Measurements from ENCODE around the gene RIN3. TPM values are rescaled to one million over a fixed set of nuclear protein-coding genes. Genes with fewer than 3 reads are reported as not detected.

The RIN3 gene
- total and polyA plus RNA-seq, 7 experiments from 2014 or later: 27.2 to 182 (median 114) TPM

DNA sequence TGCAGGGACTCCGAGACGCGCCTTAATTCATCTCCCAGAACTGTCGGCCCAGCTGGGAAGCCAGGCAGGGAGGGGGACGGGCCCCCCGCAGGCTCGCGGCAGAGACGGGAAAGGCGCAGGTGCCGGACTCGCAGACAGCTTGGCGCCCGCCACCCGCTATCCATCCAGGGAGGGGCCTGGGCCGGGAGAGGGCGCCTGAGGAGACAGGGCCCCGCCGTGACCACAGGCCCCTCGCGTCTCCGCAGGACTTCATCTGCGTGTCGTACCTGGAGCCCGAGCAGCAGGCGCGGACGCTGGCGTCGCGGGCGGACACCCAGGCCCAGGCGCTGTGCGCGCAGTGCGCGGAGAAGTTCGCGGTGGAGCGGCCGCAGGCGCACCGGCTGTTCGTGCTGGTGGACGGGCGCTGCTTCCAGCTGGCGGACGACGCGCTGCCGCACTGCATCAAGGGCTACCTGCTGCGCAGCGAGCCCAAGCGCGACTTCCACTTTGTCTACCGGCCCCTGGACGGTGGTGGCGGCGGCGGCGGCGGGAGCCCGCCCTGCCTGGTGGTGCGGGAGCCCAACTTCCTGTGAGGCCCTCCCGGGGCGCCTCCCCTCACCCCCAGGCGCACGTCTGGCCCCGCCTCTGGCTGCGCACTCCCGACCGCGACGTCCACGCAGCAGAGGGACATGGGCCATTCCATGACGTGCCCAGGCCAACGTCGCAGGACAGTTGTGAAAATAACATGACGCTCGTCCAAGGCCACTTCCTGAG is 174.3 kb downstream of the RIN3 start:
- CTCF ChIA-PET: interaction anchor here (1.5 to 2.8 kb wide), 3 partner anchors 36 to 75 kb away, joined by 3 to 11 read pairs (median 5); no protein-coding TSS in a partner anchor
- no peak for DNase-seq
- POLR2A ChIA-PET: no interaction called here
- Mint-ChIP-seq H3K4me1 (peaks cover 2 to 11% (median 6%) of the 10 kb centered on the region in 7 donors), H3K27ac (no peak overlapping the region), H3K4me3 (no peak overlapping the region), H3K27me3 (no peaks in the 10 kb centered on the region), H3K9me3 (no peaks in the 10 kb centered on the region), H3K36me3 (peaks cover 0 to 14% (median 7%) of the 10 kb centered on the region in 5 donors)
- no peak overlapping the region for H3K27ac ChIP-seq (ENCODE audit: low read depth, low read length)
- H3K9me3 ChIP-seq (ENCODE audit: control insufficient read depth in 2 of 3, low read length in 3 of 3): no peaks in the 10 kb centered on the region
- peaks cover 5 to 8% of the 10 kb centered on the region in 2 donors for H3K4me1 ChIP-seq (ENCODE audit: control insufficient read depth in 2 of 2, insufficient read depth in 2 of 2, low read length in 2 of 2)
- H3K4me3 ChIP-seq (ENCODE audit: low read length): no peak overlapping the region
- ATAC-seq: no peak
- H3K27me3 ChIP-seq (ENCODE audit: control insufficient read depth in 2 of 2, insufficient read depth in 2 of 2, low read length in 2 of 2): no peaks in the 10 kb centered on the region
- intact Hi-C loops (cut with micrococcal nuclease): loop anchor here (10.0 kb wide), 2 partner anchors 333 to 363 kb away; partner anchors contain the start of gene SLC24A4 (in 1 of the 2)
- H3K36me3 ChIP-seq (ENCODE audit: control insufficient read depth in 2 of 3, insufficient read depth in 3 of 3, low read length in 3 of 3): peaks cover 0 to 77% (median 29%) of the 10 kb centered on the region in 3 experiments

DNA sequence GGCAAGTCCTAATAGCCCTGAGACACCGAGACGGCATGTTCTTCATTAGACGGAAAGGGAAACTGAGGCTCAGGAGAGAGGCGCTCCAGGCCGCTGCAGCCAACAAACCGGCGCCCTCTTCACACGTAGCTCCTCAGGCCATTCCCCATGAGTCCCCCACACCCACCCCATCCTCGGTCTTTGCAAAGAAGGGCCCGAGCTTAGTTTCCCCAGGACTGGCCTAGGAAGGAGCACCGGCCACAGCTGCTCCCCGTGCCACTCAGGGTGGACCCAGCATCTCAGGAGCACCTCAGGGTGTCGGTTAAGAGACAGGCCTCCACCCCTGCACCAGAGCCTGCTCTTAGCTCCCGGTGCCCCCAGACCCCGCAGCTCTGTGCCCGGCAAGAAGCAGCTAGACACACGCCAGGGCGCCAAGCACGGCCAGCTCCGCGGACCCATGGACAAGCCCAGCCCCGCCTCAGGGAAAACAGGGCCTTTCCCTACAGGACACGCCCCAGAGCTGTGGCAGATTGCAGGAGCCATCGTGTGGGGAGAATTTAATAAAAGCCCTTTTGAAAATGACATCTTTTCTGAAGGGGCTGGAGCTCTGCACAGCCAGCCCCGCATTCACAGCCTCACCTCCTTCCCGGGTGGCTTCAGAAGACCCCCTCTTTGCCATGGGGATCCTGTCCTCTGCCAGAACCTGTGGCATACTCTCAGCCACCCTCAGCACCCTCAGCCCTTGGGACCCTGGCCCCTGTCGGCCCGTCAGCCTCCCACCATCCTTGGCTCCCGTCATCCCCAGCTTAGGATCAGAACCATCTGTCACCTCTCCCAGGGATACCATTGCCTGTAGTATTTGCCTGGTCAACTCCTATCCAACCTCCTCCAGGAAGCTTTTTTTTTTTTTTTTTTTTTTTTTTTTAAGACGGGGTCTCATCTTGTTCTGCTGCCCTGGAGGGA is 175.1 kb downstream of the RIN3 start:
- H3K27me3 ChIP-seq (ENCODE audit: control insufficient read depth in 2 of 2, insufficient read depth in 2 of 2, low read length in 2 of 2): no peaks in the 10 kb centered on the region
- no peak overlapping the region for H3K27ac ChIP-seq (ENCODE audit: low read depth, low read length)
- Mint-ChIP-seq H3K27me3 (no peaks in the 10 kb centered on the region), H3K4me1 (peaks cover 8 to 17% (median 14%) of the 10 kb centered on the region in 7 donors), H3K9me3 (no peaks in the 10 kb centered on the region), H3K4me3 (no peak overlapping the region), H3K36me3 (peaks cover 0 to 10% (median 7%) of the 10 kb centered on the region in 5 donors), H3K27ac (peak overlapping the region in 4 of 9 donors; percentile 8 to 22 (median 19))
- H3K36me3 ChIP-seq (ENCODE audit: control insufficient read depth in 2 of 3, insufficient read depth in 3 of 3, low read length in 3 of 3): peaks cover 0 to 69% (median 28%) of the 10 kb centered on the region in 3 experiments
- ATAC-seq (no peak), DNase-seq (no peak)
- intact Hi-C loops (cut with micrococcal nuclease): loop anchor here (10.0 kb wide), 2 partner anchors 334 to 364 kb away; partner anchors contain the start of gene SLC24A4 (in 1 of the 2)
- POLR2A ChIA-PET: no interaction called here
- H3K4me3 ChIP-seq (ENCODE audit: low read length): no peak overlapping the region
- peaks cover 8 to 12% of the 10 kb centered on the region in 2 donors for H3K4me1 ChIP-seq (ENCODE audit: control insufficient read depth in 2 of 2, insufficient read depth in 2 of 2, low read length in 2 of 2)
- no peaks in the 10 kb centered on the region for H3K9me3 ChIP-seq (ENCODE audit: control insufficient read depth in 2 of 3, low read length in 3 of 3)
- CTCF ChIA-PET: interaction anchor here (1.5 to 2.8 kb wide), 2 partner anchors 37 to 76 kb away, joined by 5 to 11 read pairs; no protein-coding TSS in a partner anchor

DNA sequence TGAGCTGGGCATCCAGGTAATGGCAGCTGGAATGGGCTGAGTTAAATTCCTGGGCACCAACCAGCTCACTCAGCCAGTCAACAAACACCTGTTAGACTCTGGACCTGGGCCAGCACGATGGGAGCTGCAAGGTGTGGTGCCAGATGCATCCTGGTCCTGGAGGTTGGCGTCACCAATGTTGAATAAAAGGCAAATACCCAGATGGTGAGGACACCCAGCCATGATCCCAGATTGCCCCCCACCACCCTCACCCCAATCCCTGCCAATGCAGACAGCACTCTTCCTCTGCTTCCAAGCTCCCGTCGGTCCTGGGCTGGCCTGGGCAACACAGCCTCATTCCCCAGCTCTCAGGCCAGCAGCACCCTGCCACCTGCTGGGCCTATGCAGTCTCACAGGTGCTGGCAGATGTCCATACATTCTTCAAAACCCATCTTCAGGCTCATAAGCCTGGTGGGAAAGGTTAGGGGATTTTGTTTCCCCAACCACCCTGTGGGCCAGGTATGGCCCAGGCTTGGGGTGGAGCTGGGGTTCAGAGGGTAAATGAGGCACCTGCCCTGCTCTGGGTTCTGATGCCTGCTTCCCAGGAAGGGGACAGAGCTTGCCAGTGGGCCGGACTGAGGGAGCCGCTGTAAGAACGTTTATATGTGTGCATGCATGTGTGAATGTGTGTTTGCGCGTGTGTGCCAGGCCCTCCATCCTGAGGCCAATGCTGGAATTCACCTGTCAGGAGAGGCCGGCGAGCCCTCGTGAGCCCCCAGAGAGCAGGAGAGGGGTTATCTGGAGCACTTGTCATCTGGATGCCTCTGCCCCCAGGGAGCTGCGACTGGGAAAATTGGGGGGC is 176.8 kb downstream of the RIN3 start:
- no peak for DNase-seq
- Mint-ChIP-seq H3K9me3 (peaks cover 0 to 2% (median 0%) of the 10 kb centered on the region in 11 donors), H3K27me3 (peaks cover 0 to 6% (median 0%) of the 10 kb centered on the region in 5 donors), H3K27ac (peak overlapping the region in 6 of 9 donors; percentile 15 to 90 (median 40)), H3K4me1 (peaks cover 8 to 33% (median 29%) of the 10 kb centered on the region in 7 donors), H3K4me3 (no peak overlapping the region), H3K36me3 (peaks cover 0 to 10% (median 7%) of the 10 kb centered on the region in 5 donors)
- Histone ChIP-seq H3K4me3 (ENCODE audit: low read length) (no peak overlapping the region), H3K27ac (ENCODE audit: low read depth, low read length) (no peak overlapping the region), H3K27me3 (ENCODE audit: control insufficient read depth in 2 of 2, insufficient read depth in 2 of 2, low read length in 2 of 2) (no peaks in the 10 kb centered on the region), H3K36me3 (ENCODE audit: control insufficient read depth in 2 of 3, insufficient read depth in 3 of 3, low read length in 3 of 3) (peaks cover 0 to 52% (median 21%) of the 10 kb centered on the region in 3 experiments), H3K9me3 (ENCODE audit: control insufficient read depth in 2 of 3, low read length in 3 of 3) (no peaks in the 10 kb centered on the region), H3K4me1 (ENCODE audit: control insufficient read depth in 2 of 2, insufficient read depth in 2 of 2, low read length in 2 of 2) (peaks cover 8 to 19% of the 10 kb centered on the region in 2 donors)
- POLR2A ChIA-PET: interaction anchor here (1.0 to 1.4 kb wide), 4 partner anchors 9 to 77 kb away, joined by 3 to 4 read pairs (median 4); no protein-coding TSS in a partner anchor
- intact Hi-C loops (cut with micrococcal nuclease): loop anchor here in 1 of 2 donors (5.0 kb wide), 1 partner anchor 57 kb away; the partner anchor contains the start of gene LGMN
- ATAC-seq: peak; percentile 24
- CTCF ChIA-PET: interaction anchor here (0.9 to 2.8 kb wide), 5 partner anchors 9 to 538 kb away, joined by 3 to 11 read pairs (median 4); no protein-coding TSS in a partner anchor

DNA sequence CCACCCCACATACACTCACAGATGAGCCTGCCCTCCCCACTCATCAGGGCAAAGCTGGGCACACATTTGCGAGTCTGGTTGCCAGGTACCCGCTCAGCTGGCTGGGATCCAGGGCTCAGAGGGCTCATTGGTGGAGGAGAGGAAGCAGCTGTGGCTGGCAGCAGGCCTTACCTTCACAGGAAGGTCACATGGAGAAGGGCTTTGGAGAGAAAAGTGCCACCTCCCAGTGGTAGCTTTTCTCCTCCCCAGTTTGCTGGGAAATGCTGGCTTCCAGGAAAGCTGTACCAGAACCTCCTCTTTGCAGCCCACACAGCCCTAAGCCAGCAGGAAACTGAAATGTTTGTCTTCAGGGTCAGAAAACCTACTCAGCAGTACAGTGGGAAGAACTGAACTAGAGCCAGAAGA is 179.2 kb downstream of the RIN3 start:
- peaks cover 0 to 2% (median 0%) of the 10 kb centered on the region in 11 donors for H3K9me3 Mint-ChIP-seq
- Histone ChIP-seq H3K9me3 (ENCODE audit: control insufficient read depth in 2 of 3, low read length in 3 of 3) (no peaks in the 10 kb centered on the region), H3K4me1 (ENCODE audit: control insufficient read depth in 2 of 2, insufficient read depth in 2 of 2, low read length in 2 of 2) (peaks cover 8 to 19% of the 10 kb centered on the region in 2 donors), H3K36me3 (ENCODE audit: control insufficient read depth in 2 of 3, insufficient read depth in 3 of 3, low read length in 3 of 3) (peaks cover 0 to 28% (median 5%) of the 10 kb centered on the region in 3 experiments), H3K27ac (ENCODE audit: low read depth, low read length) (peak overlapping the region; percentile 49), H3K27me3 (ENCODE audit: control insufficient read depth in 2 of 2, insufficient read depth in 2 of 2, low read length in 2 of 2) (no peaks in the 10 kb centered on the region), H3K4me3 (ENCODE audit: low read length) (no peak overlapping the region)
- ChIA-PET POLR2A (interaction anchor here (0.8 to 1.4 kb wide), 4 partner anchors 8 to 42 kb away, joined by 3 to 4 read pairs (median 3); no protein-coding TSS in a partner anchor), CTCF (no interaction called here)
- intact Hi-C loops (cut with micrococcal nuclease): loop anchor here in 1 of 2 donors (5.0 kb wide), 1 partner anchor 54 kb away; the partner anchor contains the start of gene LGMN
- ATAC-seq: peak; percentile 57
- H3K4me3 Mint-ChIP-seq: peak overlapping the region in 4 of 10 donors; percentile 18 to 52 (median 36)
- H3K27me3 Mint-ChIP-seq: peaks cover 0 to 22% (median 0%) of the 10 kb centered on the region in 5 donors
- H3K36me3 Mint-ChIP-seq: peaks cover 0 to 1% (median 0%) of the 10 kb centered on the region in 5 donors
- peak overlapping the region in 8 of 9 donors; percentile 40 to 93 (median 76) for H3K27ac Mint-ChIP-seq
- H3K4me1 Mint-ChIP-seq: peaks cover 8 to 50% (median 42%) of the 10 kb centered on the region in 7 donors
- peak in 7 of 9 donors; percentile 47 to 67 (median 59) for DNase-seq

DNA sequence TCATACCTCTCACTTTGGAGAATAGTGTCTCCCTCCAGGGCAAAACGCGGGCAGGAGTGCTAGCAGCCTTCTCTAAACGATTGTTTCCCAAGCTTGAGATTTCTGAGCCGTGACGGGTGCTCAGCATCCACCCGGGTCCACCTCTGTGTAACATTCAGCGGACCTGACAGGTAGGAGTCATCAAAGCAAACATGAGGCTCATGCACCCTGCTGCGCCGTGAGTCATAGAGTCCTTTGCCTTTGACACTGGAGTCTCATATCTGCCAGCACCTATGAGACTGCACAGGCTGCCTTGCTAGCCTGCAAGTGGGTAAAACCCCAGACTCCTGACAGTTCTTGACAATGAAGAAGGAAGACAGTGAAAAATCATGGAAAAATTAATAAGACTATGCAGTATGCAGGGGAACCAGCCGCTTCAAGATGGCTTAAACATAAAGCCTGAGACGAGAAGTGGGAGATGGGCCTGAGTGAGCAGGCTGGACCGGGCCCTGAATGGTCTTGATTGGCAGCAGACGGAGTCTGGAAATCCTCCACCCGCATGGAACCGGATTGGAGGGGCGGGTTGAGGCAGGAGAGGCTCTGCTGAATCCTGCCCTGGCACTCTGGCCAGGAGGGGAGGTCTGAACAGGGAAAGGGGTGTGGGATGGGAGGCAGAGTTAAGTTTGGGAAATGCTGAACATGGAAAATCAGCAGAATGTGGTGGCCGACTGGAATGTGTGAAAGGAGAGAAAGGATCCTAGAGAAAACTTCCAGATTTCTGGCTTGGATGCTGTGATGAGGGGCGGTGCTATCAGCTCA is 180.6 kb downstream of the RIN3 start:
- no peaks in the 10 kb centered on the region for H3K9me3 ChIP-seq (ENCODE audit: control insufficient read depth in 2 of 3, low read length in 3 of 3)
- H3K27ac ChIP-seq (ENCODE audit: low read depth, low read length): no peak overlapping the region
- no peaks in the 10 kb centered on the region for H3K36me3 Mint-ChIP-seq
- H3K9me3 Mint-ChIP-seq: peaks cover 0 to 2% (median 0%) of the 10 kb centered on the region in 11 donors
- ATAC-seq: no peak
- DNase-seq: no peak
- no peak overlapping the region for H3K4me3 ChIP-seq (ENCODE audit: low read length)
- ChIA-PET CTCF (no interaction called here), POLR2A (interaction anchor here (1.2 kb wide), 1 partner anchor 10 kb away, joined by 3 read pairs; no protein-coding TSS in a partner anchor)
- H3K4me1 ChIP-seq (ENCODE audit: control insufficient read depth in 2 of 2, insufficient read depth in 2 of 2, low read length in 2 of 2): peaks cover 8 to 19% of the 10 kb centered on the region in 2 donors
- H3K27ac Mint-ChIP-seq: peak overlapping the region in 8 of 9 donors; percentile 4 to 93 (median 68)
- peaks cover 0 to 14% (median 5%) of the 10 kb centered on the region in 3 experiments for H3K36me3 ChIP-seq (ENCODE audit: control insufficient read depth in 2 of 3, insufficient read depth in 3 of 3, low read length in 3 of 3)
- peak overlapping the region in 1 of 10 donors; percentile 22 for H3K4me3 Mint-ChIP-seq
- H3K4me1 Mint-ChIP-seq: peaks cover 8 to 53% (median 42%) of the 10 kb centered on the region in 7 donors
- intact Hi-C loops (cut with micrococcal nuclease): loop anchor here in 1 of 2 donors (5.0 kb wide), 1 partner anchor 53 kb away; the partner anchor contains the start of gene LGMN
- H3K27me3 Mint-ChIP-seq: peaks cover 0 to 27% (median 0%) of the 10 kb centered on the region in 5 donors
- no peaks in the 10 kb centered on the region for H3K27me3 ChIP-seq (ENCODE audit: control insufficient read depth in 2 of 2, insufficient read depth in 2 of 2, low read length in 2 of 2)

Measured in naive thymus-derived CD4-positive, alpha-beta T cell (primary cell).